Coronary artery (tissue), 2 donors: ENCODE measurements around the gene GIMAP5.

ENCODE experiments used
- DNase-seq: peaks from one replicate; pipeline ENCODE4 v3.0.0-alpha.2; 2017; ENCODE audit warnings: low spot score
- H3K27ac ChIP-seq, 2 donors: fragments of 200-600 bp; sonication (generic); one replicate each; pipeline ENCODE4 v1.5.1; 2016 to 2019
- H3K4me3 ChIP-seq: fragments of 200-600 bp; sonication (generic); 2 replicates; pipeline ENCODE4 v1.5.1; 2016; ENCODE audit warnings: mild to moderate bottlenecking, moderate library complexity
- TF ChIP-seq, protein P1 (sequence below): fragments of 200-600 bp; sonication (generic); IDR thresholded peaks from one replicate; pipeline ENCODE4 v1.5.1; 2019; ENCODE audit warnings: antibody characterized with exemption

GIMAP5 gene

DNA sequence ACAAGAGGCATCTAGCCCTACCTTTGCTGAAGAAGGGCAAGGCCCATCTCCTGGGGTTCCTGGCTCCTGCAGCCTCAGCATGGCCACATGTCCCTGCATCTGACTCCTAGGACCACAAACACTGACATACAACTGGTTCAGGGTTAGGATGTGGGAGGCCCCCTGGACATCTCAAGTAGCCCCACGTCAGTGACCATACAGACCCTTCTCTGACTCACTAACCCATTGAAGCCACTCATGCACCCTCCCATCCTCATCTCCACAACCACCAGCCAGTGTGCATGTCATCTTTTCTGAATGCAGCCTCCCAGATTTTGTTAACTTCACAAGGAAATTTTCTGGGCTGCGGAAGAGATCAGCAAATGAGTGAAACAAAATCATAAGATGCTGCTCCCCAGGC is 44.7 kb downstream of the GIMAP5 start:
- TF ChIP-seq, protein P1, sequence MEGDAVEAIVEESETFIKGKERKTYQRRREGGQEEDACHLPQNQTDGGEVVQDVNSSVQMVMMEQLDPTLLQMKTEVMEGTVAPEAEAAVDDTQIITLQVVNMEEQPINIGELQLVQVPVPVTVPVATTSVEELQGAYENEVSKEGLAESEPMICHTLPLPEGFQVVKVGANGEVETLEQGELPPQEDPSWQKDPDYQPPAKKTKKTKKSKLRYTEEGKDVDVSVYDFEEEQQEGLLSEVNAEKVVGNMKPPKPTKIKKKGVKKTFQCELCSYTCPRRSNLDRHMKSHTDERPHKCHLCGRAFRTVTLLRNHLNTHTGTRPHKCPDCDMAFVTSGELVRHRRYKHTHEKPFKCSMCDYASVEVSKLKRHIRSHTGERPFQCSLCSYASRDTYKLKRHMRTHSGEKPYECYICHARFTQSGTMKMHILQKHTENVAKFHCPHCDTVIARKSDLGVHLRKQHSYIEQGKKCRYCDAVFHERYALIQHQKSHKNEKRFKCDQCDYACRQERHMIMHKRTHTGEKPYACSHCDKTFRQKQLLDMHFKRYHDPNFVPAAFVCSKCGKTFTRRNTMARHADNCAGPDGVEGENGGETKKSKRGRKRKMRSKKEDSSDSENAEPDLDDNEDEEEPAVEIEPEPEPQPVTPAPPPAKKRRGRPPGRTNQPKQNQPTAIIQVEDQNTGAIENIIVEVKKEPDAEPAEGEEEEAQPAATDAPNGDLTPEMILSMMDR = no peak
- no peak overlapping the region for H3K4me3 ChIP-seq
- no peak for DNase-seq
- no peak overlapping the region for H3K27ac ChIP-seq

DNA sequence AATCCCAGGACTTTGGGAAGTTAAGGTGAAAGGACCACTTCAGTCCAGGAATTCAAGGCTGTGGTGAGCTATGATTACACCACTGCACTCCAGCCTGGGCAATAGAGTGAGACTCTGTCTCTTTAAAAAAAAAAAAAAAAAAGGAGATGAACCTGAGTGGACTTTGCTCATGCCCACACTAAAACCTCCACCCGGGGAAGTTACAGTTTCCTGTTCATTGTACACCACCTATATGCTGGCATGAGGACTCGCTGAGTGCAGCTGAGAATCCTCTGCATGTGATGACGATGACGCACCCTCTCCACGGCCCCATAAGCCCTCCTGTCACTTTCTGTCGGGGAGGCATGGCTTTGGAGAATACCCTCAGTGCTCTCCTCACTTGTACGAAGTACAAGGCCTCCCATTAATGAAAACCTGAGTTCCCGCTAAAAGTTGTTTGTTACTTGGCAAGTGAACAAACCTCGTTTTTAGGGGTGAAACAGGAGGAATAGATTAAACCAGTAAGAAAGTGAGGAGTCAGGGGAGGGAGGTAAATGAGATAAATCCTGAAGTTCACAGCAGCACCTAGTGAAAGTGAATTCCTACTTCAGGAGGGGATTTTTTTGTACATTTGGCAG is 47.0 kb downstream of the GIMAP5 start:
- Histone ChIP-seq H3K4me3 (no peak overlapping the region), H3K27ac (no peak overlapping the region)
- no peak for DNase-seq
- TF ChIP-seq, protein P1 = no peak

GRCh38 chr7:150784954-150785353 is 47.7 kb downstream of the GIMAP5 start:
- peak overlapping the region in 1 of 2 donors; percentile 65 for H3K27ac ChIP-seq
- H3K4me3 ChIP-seq = no peak overlapping the region
- TF ChIP-seq, protein P1 = no peak
- DNase-seq = no peak

DNA sequence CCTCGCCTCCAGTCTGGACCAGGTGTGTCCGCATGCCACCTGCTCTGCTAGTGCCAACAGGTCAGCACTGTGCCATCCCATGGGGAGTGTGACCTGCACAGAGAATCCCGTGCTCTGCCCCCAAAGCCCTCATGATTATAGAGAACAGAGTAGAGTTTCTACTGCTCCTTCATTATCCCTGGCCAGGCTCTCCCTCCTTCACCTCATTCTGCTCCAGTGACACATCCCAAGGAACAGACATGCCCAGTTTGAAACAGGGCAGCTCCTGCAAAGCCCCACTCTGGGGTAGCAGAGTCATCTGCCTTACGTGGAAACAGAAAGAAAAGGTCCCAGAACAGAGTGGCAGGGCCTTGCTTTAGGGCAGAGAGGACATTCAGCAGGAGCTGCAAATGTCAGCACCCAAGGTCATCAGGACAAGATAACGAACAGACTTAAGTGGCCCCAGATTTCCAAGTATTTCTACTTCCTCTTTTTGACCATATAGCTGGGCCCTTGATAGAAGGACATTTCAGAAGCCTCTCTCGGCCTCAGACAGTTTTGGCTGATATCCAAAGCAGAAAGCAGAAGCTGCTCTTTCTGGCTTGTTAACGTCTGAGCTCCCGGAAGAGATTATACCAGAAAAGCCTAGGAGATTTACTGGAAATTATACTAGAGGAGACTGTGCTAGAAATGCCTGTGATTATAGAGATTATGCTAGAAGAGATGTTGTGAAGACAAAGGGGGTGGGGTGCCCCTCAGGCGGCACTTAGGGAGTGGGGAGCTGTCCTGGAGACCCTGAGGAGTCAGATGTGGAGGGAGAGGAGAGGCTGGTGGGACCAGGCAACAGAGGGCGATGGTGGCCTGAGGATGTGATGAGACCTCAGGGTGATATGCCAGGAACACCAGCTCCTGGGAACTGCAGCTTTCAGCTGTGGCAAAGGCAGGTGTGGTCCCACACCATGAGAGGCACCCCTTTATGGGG is 50.4 kb downstream of the GIMAP5 start:
- TF ChIP-seq, protein P1 = no peak
- Histone ChIP-seq H3K4me3 (no peak overlapping the region), H3K27ac (peak overlapping the region; percentile 38 to 50)
- DNase-seq = no peak

- no peak for DNase-seq
- TF ChIP-seq, protein P1 = no peak
- H3K27ac ChIP-seq = peak overlapping the region in 1 of 2 donors; percentile 50
- no peak overlapping the region for H3K4me3 ChIP-seq
These were observed 51.5 kb downstream of the GIMAP5 start for GRCh38 chr7:150788474-150789269.

DNA sequence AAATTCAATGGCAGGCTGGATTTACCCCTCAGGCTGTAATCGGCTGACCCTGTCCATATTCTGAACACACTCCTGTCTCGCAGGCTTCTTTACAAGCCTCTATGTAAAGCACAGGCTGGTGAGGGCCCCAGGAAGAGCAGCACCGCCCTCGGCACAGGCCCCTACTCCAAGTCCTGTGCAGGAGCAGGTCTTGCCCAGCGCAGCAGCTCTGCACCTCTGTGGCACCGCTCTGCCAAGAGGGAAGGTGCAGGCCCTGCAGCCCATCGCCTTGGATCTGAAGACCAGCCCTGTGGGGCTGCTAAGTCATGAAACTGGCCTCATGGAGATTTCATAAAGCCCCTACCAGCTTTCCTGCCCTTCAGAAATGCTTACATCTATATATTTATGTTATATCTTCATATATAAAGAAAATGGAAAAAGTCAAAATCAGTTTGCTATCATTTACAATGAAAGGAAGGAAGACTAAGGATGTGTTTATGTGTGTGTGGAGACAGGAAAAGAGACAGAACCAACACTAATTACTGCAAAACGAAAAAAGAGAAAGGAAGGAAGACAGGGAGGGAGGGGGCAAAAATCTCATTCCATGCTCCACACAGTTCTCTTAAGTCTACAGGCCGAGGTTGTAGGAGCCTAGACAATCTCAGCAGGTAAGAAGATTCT is 53.3 kb downstream of the GIMAP5 start:
- TF ChIP-seq, protein P1 = no peak
- Histone ChIP-seq H3K4me3 (no peak overlapping the region), H3K27ac (no peak overlapping the region)
- no peak for DNase-seq
